Kidney (tissue), 14 donors: ENCODE measurements around the gene CYS1. TPM values are rescaled to one million over a fixed set of nuclear protein-coding genes. Genes with fewer than 3 reads are reported as not detected.

Source experiments
- DNase-seq, 5 donors: peaks; one replicate each; pipeline ENCODE4 v3.0.0-alpha.2; 2013 to 2020
- FAIRE-seq: peaks from 2 replicates; lab custom pipeline; 2012; peaks lifted over from hg19 to GRCh38; lab: Jason Lieb, UNC
- H3K27ac ChIP-seq, 2 donors: one replicate each; pipeline ENCODE4 v1.7.0; 2013; ENCODE audit warnings: low read depth in 2 of 2, low read length in 2 of 2, inconsistent platforms in 1 of 2
- H3K27me3 ChIP-seq: one replicate; pipeline ENCODE4 v1.7.1; 2013; ENCODE audit warnings: low read length, inconsistent platforms; ENCODE audit not compliant: control insufficient read depth, insufficient read depth
- H3K36me3 ChIP-seq, 3 donors: one replicate each; pipeline versions ENCODE4 v1.7.0 to v1.7.1; 2013; ENCODE audit warnings: low read length in 3 of 3, control low read depth in 1 of 3, inconsistent platforms in 1 of 3; ENCODE audit not compliant: insufficient read depth in 3 of 3, control insufficient read depth in 2 of 3
- H3K4me1 ChIP-seq, 3 donors: one replicate each; pipeline versions ENCODE4 v1.7.0 to v1.7.1; 2013; ENCODE audit warnings: low read length in 3 of 3, inconsistent platforms in 1 of 3, low read depth in 1 of 3; ENCODE audit not compliant: control insufficient read depth in 2 of 3, insufficient read depth in 2 of 3
- H3K4me3 ChIP-seq, 3 donors: one replicate each; pipeline versions ENCODE4 v1.7.0 to v1.8.1; 2013; ENCODE audit warnings: low read length in 3 of 3, control low read depth in 1 of 3, inconsistent platforms in 1 of 3
- H3K9ac ChIP-seq, 3 donors: one replicate each; pipeline versions ENCODE4 v1.7.0 to v1.7.1; 2013; ENCODE audit warnings: low read length in 3 of 3, control low read depth in 1 of 3, inconsistent platforms in 1 of 3
- H3K9me3 ChIP-seq, 3 donors: one replicate each; pipeline versions ENCODE4 v1.7.0 to v1.7.1; 2013; ENCODE audit warnings: low read length in 3 of 3, control low read depth in 1 of 3, inconsistent platforms in 1 of 3; ENCODE audit not compliant: control insufficient read depth in 2 of 3, insufficient read depth in 1 of 3
- intact Hi-C: fragments of 100-400 bp; cut with DNase I; formaldehyde crosslinking; loops from one replicate; pipeline ENCODE4 v1.11.1; 2022
- polyA plus RNA-seq: library from polyadenylated mRNA; stranded (reverse); fragments of 350-450 nt; fragmentation: Illumina TruSeq; extraction: RNeasy Lipid Tissue Mini Kit (QIAGEN cat#74804); gene quantifications from one replicate; pipeline ENCODE4 v1.2.3, GENCODE V29; 2014; ENCODE audit warnings: low read depth, low replicate concordance; ENCODE audit not compliant: insufficient read depth
- total RNA-seq: library from RNA; stranded (reverse); fragmentation: NEBNext Ultra II Directional; extraction: Animal tissue kit (Norgen Biotek cat#: 25700); gene quantifications from one replicate; pipeline ENCODE4 v1.2.1, GENCODE V29; 2021
- TF ChIP-seq, protein P1 (sequence below): IDR thresholded peaks from 3 replicates; pipeline ENCODE4 v1.5.1; 2012; ENCODE audit warnings: mild to moderate bottlenecking, moderate library complexity, borderline replicate concordance; ENCODE audit not compliant: insufficient read depth; ENCODE audit errors: extremely low read depth
- donor health status: control.
- donor health status: control.
- donor health status: control.
- donor health status: control.
- donor health status: control.
- donor health status: DM: yes; HTN: yes; CAD: no.
- donor health status: Normal renal cell carcinoma (clear cell type).

CYS1 gene
- total and polyA plus RNA-seq, 2 donors from 2014 or later, result 245 to 276 TPM

DNA sequence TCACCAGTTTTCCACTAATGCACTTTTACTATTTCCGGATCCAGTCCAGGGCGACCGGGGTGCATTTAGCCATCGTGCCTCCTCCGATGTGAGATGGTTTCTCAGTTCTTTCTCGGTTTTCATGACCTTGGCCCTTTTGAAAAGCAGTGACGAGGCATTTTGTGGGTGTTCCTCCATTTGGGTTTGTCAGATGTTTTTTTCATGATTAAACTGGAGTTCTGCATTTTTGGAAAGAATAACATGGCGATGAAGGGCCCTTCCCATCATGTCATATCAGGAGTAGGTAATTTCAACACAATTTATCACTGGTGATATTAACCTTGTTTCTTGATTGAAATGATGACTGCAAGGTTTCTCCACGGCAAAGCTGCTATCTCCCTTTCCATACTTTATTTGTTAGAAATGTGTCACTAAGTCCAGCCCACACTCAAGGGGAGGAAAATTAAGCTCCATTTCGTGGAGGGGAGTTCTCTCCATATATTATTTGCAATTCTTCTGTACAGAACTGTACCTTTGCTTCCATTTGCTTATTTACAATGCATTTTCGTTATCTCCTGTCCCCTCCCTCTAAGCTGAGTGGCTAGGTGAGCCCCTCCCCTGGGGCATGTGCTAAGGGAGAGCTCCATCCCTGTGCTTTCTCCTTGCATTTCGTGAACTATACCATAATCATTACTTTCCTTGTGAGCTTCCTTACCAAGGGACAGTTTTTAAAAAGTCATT lies 45.7 kb downstream of the CYS1 start:
- Histone ChIP-seq H3K4me1 (peaks cover 0 to 25% (median 25%) of the 10 kb centered on the region in 3 donors), H3K4me3 (no peak overlapping the region), H3K9me3 (no peaks in the 10 kb centered on the region), H3K36me3 (no peaks in the 10 kb centered on the region), H3K9ac (no peak overlapping the region), H3K27me3 (no peaks in the 10 kb centered on the region), H3K27ac (no peak overlapping the region)
- DNase-seq (peak in 1 of 5 donors; percentile 4), FAIRE-seq (no peak)
- TF ChIP-seq, protein P1, sequence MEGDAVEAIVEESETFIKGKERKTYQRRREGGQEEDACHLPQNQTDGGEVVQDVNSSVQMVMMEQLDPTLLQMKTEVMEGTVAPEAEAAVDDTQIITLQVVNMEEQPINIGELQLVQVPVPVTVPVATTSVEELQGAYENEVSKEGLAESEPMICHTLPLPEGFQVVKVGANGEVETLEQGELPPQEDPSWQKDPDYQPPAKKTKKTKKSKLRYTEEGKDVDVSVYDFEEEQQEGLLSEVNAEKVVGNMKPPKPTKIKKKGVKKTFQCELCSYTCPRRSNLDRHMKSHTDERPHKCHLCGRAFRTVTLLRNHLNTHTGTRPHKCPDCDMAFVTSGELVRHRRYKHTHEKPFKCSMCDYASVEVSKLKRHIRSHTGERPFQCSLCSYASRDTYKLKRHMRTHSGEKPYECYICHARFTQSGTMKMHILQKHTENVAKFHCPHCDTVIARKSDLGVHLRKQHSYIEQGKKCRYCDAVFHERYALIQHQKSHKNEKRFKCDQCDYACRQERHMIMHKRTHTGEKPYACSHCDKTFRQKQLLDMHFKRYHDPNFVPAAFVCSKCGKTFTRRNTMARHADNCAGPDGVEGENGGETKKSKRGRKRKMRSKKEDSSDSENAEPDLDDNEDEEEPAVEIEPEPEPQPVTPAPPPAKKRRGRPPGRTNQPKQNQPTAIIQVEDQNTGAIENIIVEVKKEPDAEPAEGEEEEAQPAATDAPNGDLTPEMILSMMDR, result no peak
- intact Hi-C loops, result no loop called here

DNA sequence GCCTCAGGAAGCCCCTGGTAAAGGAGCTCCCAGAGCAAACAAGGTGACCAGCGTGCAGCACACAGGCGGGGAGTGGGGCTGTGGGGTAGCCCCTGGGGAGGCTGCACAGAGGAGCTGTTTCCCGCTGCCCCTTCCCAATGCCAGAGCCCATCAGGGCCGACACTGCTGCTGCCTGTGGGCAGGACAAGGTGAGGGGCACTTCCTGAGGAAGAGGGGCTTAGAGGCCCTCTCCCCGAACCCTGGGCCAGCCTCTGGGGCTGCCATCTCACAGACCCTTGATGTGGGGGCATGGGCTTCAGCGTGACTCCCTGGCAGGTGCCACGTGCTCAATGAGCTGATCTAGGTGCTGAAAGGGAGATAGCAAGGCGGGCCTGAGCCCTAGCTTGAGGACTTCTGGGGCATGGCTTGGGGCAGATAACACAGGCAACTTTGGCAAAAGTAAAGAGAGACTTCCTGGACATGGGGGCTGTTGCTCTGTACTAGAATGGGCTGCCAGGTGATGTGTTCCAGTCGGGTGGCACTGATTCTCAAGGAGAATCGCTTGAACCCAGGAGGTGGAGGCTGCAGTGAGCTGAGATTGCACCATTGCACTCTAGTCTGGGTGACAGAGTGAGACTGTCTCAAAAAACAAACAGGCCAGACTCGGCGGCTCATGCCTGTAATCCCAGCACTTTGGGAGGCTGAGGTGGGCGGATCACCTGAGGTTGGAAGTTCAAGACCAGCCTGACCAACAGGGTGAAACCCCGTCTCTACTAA lies 46.8 kb downstream of the CYS1 start:
- TF ChIP-seq, protein P1, result no peak
- Histone ChIP-seq H3K9ac (no peak overlapping the region), H3K36me3 (no peaks in the 10 kb centered on the region), H3K4me3 (no peak overlapping the region), H3K27ac (no peak overlapping the region), H3K4me1 (peaks cover 0 to 27% (median 21%) of the 10 kb centered on the region in 3 donors), H3K9me3 (no peaks in the 10 kb centered on the region), H3K27me3 (no peaks in the 10 kb centered on the region)
- FAIRE-seq (no peak), DNase-seq (peak in 2 of 5 donors; percentile 39 to 66)
- intact Hi-C loops, result no loop called here

- H3K27me3 ChIP-seq, result no peaks in the 10 kb centered on the region
- intact Hi-C loops, result no loop called here
Measured at GRCh38 chr2:10032746-10033105, 47.5 kb downstream of the CYS1 start.

More at GRCh38 chr2:10032746-10033105, 47.5 kb downstream of the CYS1 start:
- no peaks in the 10 kb centered on the region for H3K36me3 ChIP-seq
- H3K4me1 ChIP-seq, result peaks cover 0 to 27% (median 21%) of the 10 kb centered on the region in 3 donors
- H3K9me3 ChIP-seq, result no peaks in the 10 kb centered on the region
- TF ChIP-seq, protein P1, result no peak
- FAIRE-seq (no peak), DNase-seq (peak in 1 of 5 donors; percentile 62)
- H3K27ac ChIP-seq, result no peak overlapping the region
- H3K9ac ChIP-seq, result no peak overlapping the region
- H3K4me3 ChIP-seq, result no peak overlapping the region
